ENCODE results near the gene RNF187. TPM values are rescaled to one million over a fixed set of nuclear protein-coding genes. Genes with fewer than 3 reads are reported as not detected.

Gene RNF187
- total RNA-seq, 4 donors from 2014 or later: 22.5 to 62.6 (median 61.0) TPM

- H3K9me3 ChIP-seq: peaks cover 0 to 1% (median 0%) of the 10 kb centered on the region in 4 donors
- H3K4me1 ChIP-seq: no peaks in the 10 kb centered on the region
- TF ChIP-seq EP300 (IDR thresholded peaks at IDR 0.05): no peak
- no peak for TF ChIP-seq POLR2A (IDR thresholded peaks at IDR 0.05; ENCODE audit: low read depth)
- TF ChIP-seq POLR2AphosphoS5 (IDR thresholded peaks at IDR 0.05): no peak
- no peak for TF ChIP-seq CTCF (IDR thresholded peaks at IDR 0.05)
- no peaks in the 10 kb centered on the region for H3K36me3 ChIP-seq
- WGBS: 55% methylated on average over 13 of the region's 14 CpGs
- DNase-seq (ENCODE audit: extremely low spot score): no peak
- peaks cover 0 to 73% (median 0%) of the 10 kb centered on the region in 4 donors for H3K27me3 ChIP-seq
- intact Hi-C loops (cut with DNase I): no loop called here
- no peak overlapping the region for H3K27ac ChIP-seq (replicated peaks in 1 of 4)
- H3K4me3 ChIP-seq: no peak overlapping the region
Measured at GRCh38 chr1:228513236-228513900, 26.2 kb downstream of the RNF187 start.

- Histone ChIP-seq H3K9me3 (no peaks in the 10 kb centered on the region), H3K27me3 (peaks cover 0 to 66% (median 0%) of the 10 kb centered on the region in 4 donors), H3K4me1 (no peaks in the 10 kb centered on the region), H3K36me3 (no peaks in the 10 kb centered on the region), H3K27ac (replicated peaks in 1 of 4) (no peak overlapping the region), H3K4me3 (no peak overlapping the region)
- 80% methylated on average over 6 of the region's 7 CpGs for WGBS
- intact Hi-C loops (cut with DNase I): loop anchor here (2.0 kb wide), 1 partner anchor 384 kb away; no protein-coding TSS in a partner anchor
- no peak for DNase-seq (ENCODE audit: extremely low spot score)
- TF ChIP-seq EP300 (IDR thresholded peaks at IDR 0.05): no peak
- TF ChIP-seq CTCF (IDR thresholded peaks at IDR 0.05): no peak
- TF ChIP-seq POLR2AphosphoS5 (IDR thresholded peaks at IDR 0.05): no peak
- no peak for TF ChIP-seq POLR2A (IDR thresholded peaks at IDR 0.05; ENCODE audit: low read depth)
Measured at GRCh38 chr1:228514421-228514820, 27.2 kb downstream of the RNF187 start.

- intact Hi-C loops (cut with DNase I): loop anchor here (2.0 kb wide), 1 partner anchor 385 kb away; no protein-coding TSS in a partner anchor
- peak; percentile 59 to 69 (median 64) for TF ChIP-seq CTCF (IDR thresholded peaks at IDR 0.05)
- no peak for TF ChIP-seq EP300 (IDR thresholded peaks at IDR 0.05)
- TF ChIP-seq POLR2A (IDR thresholded peaks at IDR 0.05; ENCODE audit: low read depth): no peak
- no peak for TF ChIP-seq POLR2AphosphoS5 (IDR thresholded peaks at IDR 0.05)
- H3K27me3 ChIP-seq: peaks cover 0 to 57% (median 0%) of the 10 kb centered on the region in 4 donors
Measured at GRCh38 chr1:228515200-228515834, 28.1 kb downstream of the RNF187 start.

GRCh38 chr1:228517655-228518054, 30.5 kb downstream of the RNF187 start:
- H3K27ac ChIP-seq (replicated peaks in 1 of 4): no peak overlapping the region
- WGBS: 45% methylated on average over 2 of the region's 2 CpGs
- H3K36me3 ChIP-seq: no peaks in the 10 kb centered on the region
- TF ChIP-seq POLR2AphosphoS5 (IDR thresholded peaks at IDR 0.05) (no peak), CTCF (IDR thresholded peaks at IDR 0.05) (no peak), EP300 (IDR thresholded peaks at IDR 0.05) (no peak)
- no peaks in the 10 kb centered on the region for H3K4me1 ChIP-seq
- H3K9me3 ChIP-seq: no peaks in the 10 kb centered on the region
- no peak overlapping the region for H3K4me3 ChIP-seq
- DNase-seq (ENCODE audit: extremely low spot score): no peak
- peaks cover 0 to 43% (median 0%) of the 10 kb centered on the region in 4 donors for H3K27me3 ChIP-seq
- intact Hi-C loops (cut with DNase I): no loop called here

More at GRCh38 chr1:228515200-228515834, 28.1 kb downstream of the RNF187 start:
- DNase-seq (ENCODE audit: extremely low spot score): no peak
- H3K4me3 ChIP-seq: no peak overlapping the region
- H3K27ac ChIP-seq (replicated peaks in 1 of 4): no peak overlapping the region
- 39% methylated on average over 2 of the region's 2 CpGs for WGBS
- H3K36me3 ChIP-seq: no peaks in the 10 kb centered on the region
- no peaks in the 10 kb centered on the region for H3K9me3 ChIP-seq
- H3K4me1 ChIP-seq: no peaks in the 10 kb centered on the region

Data from esophagus muscularis mucosa (tissue), 4 donors.